CD4-positive, alpha-beta T cell (primary cell): Measurements from ENCODE around the gene NLRP11. TPM values are rescaled to one million over a fixed set of nuclear protein-coding genes. Genes with fewer than 3 reads are reported as not detected.

Experiments used
- ATAC-seq: fragments of 200-7000 bp; cut with Tn5 transposase; one replicate; pipeline ENCODE4 v1.10.0; 2022; ENCODE audit warnings: mild to moderate bottlenecking; ENCODE audit not compliant: poor library complexity
- CTCF ChIA-PET: fragments of 350-600 bp; sonication (Branson Sonifier 250); formaldehyde crosslinking; loops from one replicate; lab custom pipeline; 2021; ENCODE audit warnings: antibody characterized with exemption, inconsistent platforms; lab: Charles Lee
- POLR2A ChIA-PET: fragments of 350-600 bp; sonication (Branson Sonifier 250); formaldehyde crosslinking; loops from one replicate; lab custom pipeline; 2021; ENCODE audit warnings: antibody characterized with exemption, inconsistent platforms; lab: Charles Lee
- DNase-seq, 14 experiments: peaks; one replicate each; pipeline ENCODE4 v3.0.0-alpha.2; 2013 to 2020; ENCODE audit warnings: mixed read lengths in 2 of 14
- H3K27ac ChIP-seq, 2 donors: one replicate each; pipeline versions ENCODE4 v1.5.1 to v1.7.0; 2013; ENCODE audit warnings: low read length in 2 of 2, low read depth in 1 of 2, mild to moderate bottlenecking in 1 of 2
- H3K27me3 ChIP-seq, 2 experiments: 1 replicate in 1 of 2; 2 replicates in 1 of 2; pipeline versions ENCODE4 v1.6.1 to v1.7.0; 2013; ENCODE audit warnings: low read length in 2 of 2, control low read depth in 1 of 2, mild to moderate bottlenecking in 1 of 2, moderate library complexity in 1 of 2; ENCODE audit not compliant: insufficient read depth in 2 of 2, control insufficient read depth in 1 of 2
- H3K36me3 ChIP-seq: one replicate; pipeline ENCODE4 v1.6.1; 2013; ENCODE audit warnings: low read length, control low read depth; ENCODE audit not compliant: insufficient read depth
- H3K4me1 ChIP-seq: one replicate; pipeline ENCODE4 v1.6.1; 2013; ENCODE audit warnings: low read length, control low read depth; ENCODE audit not compliant: insufficient read depth
- H3K4me3 ChIP-seq: one replicate; pipeline ENCODE4 v1.5.1; 2013; ENCODE audit warnings: mild to moderate bottlenecking, low read length, moderate library complexity
- H3K9me3 ChIP-seq, 2 experiments: 1 replicate in 1 of 2; 2 replicates in 1 of 2; pipeline versions ENCODE4 v1.6.1 to v1.7.0; 2013; ENCODE audit warnings: low read length in 2 of 2, mild to moderate bottlenecking in 2 of 2, control low read depth in 1 of 2, moderate library complexity in 1 of 2; ENCODE audit not compliant: control insufficient read depth in 1 of 2, insufficient read depth in 1 of 2
- H3K27ac Mint-ChIP-seq: one replicate; pipeline ENCODE4 v1.8.0; 2020; ENCODE audit warnings: mixed read lengths
- H3K27me3 Mint-ChIP-seq: one replicate; pipeline ENCODE4 v1.8.0; 2021; ENCODE audit warnings: mixed read lengths
- H3K36me3 Mint-ChIP-seq: one replicate; pipeline ENCODE4 v1.8.0; 2021; ENCODE audit warnings: low read depth, mixed read lengths
- H3K4me1 Mint-ChIP-seq: one replicate; pipeline ENCODE4 v1.8.0; 2021; ENCODE audit warnings: low read depth, mixed read lengths
- H3K4me3 Mint-ChIP-seq: one replicate; pipeline ENCODE4 v1.8.0; 2020; ENCODE audit warnings: mild to moderate bottlenecking, mixed read lengths
- H3K9me3 Mint-ChIP-seq: one replicate; pipeline ENCODE4 v1.8.0; 2020; ENCODE audit warnings: mixed read lengths
- CTCF ChIP-seq: fragments of 200-600 bp; IDR thresholded peaks from one replicate; pipeline ENCODE4 v1.8.0; 2022; ENCODE audit warnings: antibody characterized with exemption, mild to moderate bottlenecking
- intact Hi-C, 2 experiments: fragments of 100-400 bp; cut with DNase I in 1 of 2; cut with micrococcal nuclease in 1 of 2; formaldehyde crosslinking; loops; one replicate each; pipeline versions ENCODE4 v1.15.1 to v1.9.0; 2023 to 2025; cut with DNase I, micrococcal nuclease
- total RNA-seq, 174 experiments: library from RNA in 2 of 174; stranded (reverse) in 2 of 174; gene quantifications; one replicate each; pipeline ENCODE4 v1.2.3 and lab custom pipeline; 2021 to 2026

Gene NLRP11
- total RNA-seq, 2 experiments from 2014 or later, result not detected

DNA sequence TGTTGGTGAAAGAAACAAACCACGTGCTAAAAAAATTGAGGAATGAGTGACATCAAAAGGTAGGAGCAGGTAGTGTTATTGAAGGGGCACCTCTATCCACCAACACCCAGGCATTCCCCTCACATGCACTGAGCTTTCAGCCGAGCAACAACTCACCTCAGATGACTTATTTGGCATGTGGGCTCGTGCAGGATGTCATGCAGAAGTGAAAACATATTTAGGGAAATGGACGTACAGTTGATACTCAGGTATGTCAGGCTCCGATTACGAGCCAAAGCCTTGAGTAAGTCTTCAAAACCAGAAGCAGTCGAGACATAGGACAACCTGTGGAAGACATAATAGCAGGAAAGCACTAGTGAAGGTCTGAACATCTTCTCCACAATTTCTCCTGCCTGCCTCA is 30.4 kb downstream of the NLRP11 start:
- H3K4me1 ChIP-seq, result no peaks in the 10 kb centered on the region
- Mint-ChIP-seq H3K4me3 (no peak overlapping the region), H3K4me1 (no peaks in the 10 kb centered on the region), H3K27me3 (peaks cover 20% of the 10 kb centered on the region), H3K36me3 (no peaks in the 10 kb centered on the region), H3K27ac (no peak overlapping the region), H3K9me3 (peaks cover 7% of the 10 kb centered on the region)
- POLR2A ChIA-PET, result no interaction called here
- peaks cover 0 to 9% of the 10 kb centered on the region in 2 experiments for H3K27me3 ChIP-seq
- CTCF ChIA-PET, result no interaction called here
- intact Hi-C loops, result no loop called here
- H3K27ac ChIP-seq, result no peak overlapping the region
- ATAC-seq, result no peak
- H3K9me3 ChIP-seq, result peaks cover 0 to 13% of the 10 kb centered on the region in 2 experiments
- H3K4me3 ChIP-seq, result no peak overlapping the region
- DNase-seq, result no peak
- no peak for TF ChIP-seq CTCF
- no peaks in the 10 kb centered on the region for H3K36me3 ChIP-seq

DNA sequence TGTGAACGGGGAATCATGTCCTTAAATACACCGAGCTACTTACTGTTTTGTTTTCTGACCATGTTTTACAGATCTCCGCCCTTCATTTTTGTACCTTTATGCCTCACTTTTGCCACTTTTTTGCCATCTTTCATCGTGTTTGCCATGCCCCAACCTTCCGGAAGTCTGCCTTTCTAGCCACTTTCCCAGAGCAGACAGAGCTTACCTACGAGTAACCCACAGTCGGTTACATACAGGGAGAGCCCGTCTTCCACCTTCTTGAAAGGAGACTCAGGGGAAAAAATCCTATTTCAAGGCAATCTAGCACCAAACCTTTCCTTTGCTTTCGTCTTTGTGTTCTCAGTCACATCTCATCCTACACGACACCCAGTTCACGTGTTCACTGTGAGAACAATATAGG is 36.8 kb downstream of the NLRP11 start:
- peaks cover 0 to 3% of the 10 kb centered on the region in 2 experiments for H3K27me3 ChIP-seq
- H3K4me3 Mint-ChIP-seq, result no peak overlapping the region
- no peak for ATAC-seq
- H3K4me1 ChIP-seq, result no peaks in the 10 kb centered on the region
- intact Hi-C loops, result no loop called here
- H3K36me3 ChIP-seq, result no peaks in the 10 kb centered on the region
- POLR2A ChIA-PET, result no interaction called here
- H3K36me3 Mint-ChIP-seq, result no peaks in the 10 kb centered on the region
- no peak for DNase-seq
- no peaks in the 10 kb centered on the region for H3K4me1 Mint-ChIP-seq
- peaks cover 0 to 7% of the 10 kb centered on the region in 2 experiments for H3K9me3 ChIP-seq
- no peak overlapping the region for H3K4me3 ChIP-seq
- peaks cover 26% of the 10 kb centered on the region for H3K27me3 Mint-ChIP-seq
- no peak for TF ChIP-seq CTCF
- no peaks in the 10 kb centered on the region for H3K9me3 Mint-ChIP-seq
- H3K27ac Mint-ChIP-seq, result no peak overlapping the region
- H3K27ac ChIP-seq, result no peak overlapping the region
- CTCF ChIA-PET, result no interaction called here

DNA sequence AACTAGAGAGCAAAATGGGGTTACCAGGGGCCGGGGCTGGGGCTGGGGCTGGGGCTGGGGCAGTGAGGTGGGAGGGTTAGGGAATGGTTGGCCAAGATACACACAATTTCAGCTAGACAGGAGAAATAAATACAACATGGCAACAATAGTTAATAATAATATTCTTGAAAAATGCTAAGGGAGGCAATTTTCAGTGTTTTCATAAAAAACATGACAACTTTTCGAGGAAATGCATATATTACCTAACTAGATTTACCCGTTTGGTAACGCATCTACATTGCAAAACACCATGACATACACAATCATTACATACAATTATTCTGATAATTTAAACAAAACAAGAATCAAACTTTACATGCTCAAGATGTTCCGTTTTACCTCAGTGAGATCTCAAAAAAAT is 50.7 kb downstream of the NLRP11 start:
- ChIA-PET CTCF (no interaction called here), POLR2A (no interaction called here)
- H3K36me3 Mint-ChIP-seq, result no peaks in the 10 kb centered on the region
- H3K4me1 Mint-ChIP-seq, result no peaks in the 10 kb centered on the region
- no peak overlapping the region for H3K4me3 Mint-ChIP-seq
- Histone ChIP-seq H3K4me1 (no peaks in the 10 kb centered on the region), H3K9me3 (no peaks in the 10 kb centered on the region), H3K27ac (no peak overlapping the region), H3K4me3 (no peak overlapping the region), H3K36me3 (no peaks in the 10 kb centered on the region), H3K27me3 (peaks cover 11 to 13% of the 10 kb centered on the region in 2 experiments)
- H3K9me3 Mint-ChIP-seq, result no peaks in the 10 kb centered on the region
- no peak for TF ChIP-seq CTCF
- DNase-seq, result no peak
- no peak overlapping the region for H3K27ac Mint-ChIP-seq
- ATAC-seq, result no peak
- peaks cover 54% of the 10 kb centered on the region for H3K27me3 Mint-ChIP-seq
- intact Hi-C loops, result no loop called here
